SU-DHL-6 (cell line): ENCODE data around the gene SLC9A7.

Source experiments
- H2AFZ ChIP-seq: fragments of 200-600 bp; sonication (generic); 2 replicates; pipeline ENCODE4 v1.6.1; 2014; ENCODE audit warnings: low read depth, mild to moderate bottlenecking, moderate library complexity, mixed read lengths, antibody characterized with exemption, low read length; ENCODE audit not compliant: severe bottlenecking
- H3F3A ChIP-seq: fragments of 200-600 bp; shearing (Covaris generic); 2 replicates; pipeline ENCODE4 v1.6.0; 2016; ENCODE audit warnings: antibody characterized with exemption, mild to moderate bottlenecking; ENCODE audit not compliant: insufficient read depth
- H3K27ac ChIP-seq: fragments of 200-600 bp; sonication (generic); 2 replicates; pipeline ENCODE4 v1.5.1; 2016; ENCODE audit warnings: low read depth, mild to moderate bottlenecking, low read length, moderate library complexity, mixed read lengths
- H3K27me3 ChIP-seq: fragments of 200-600 bp; sonication (generic), shearing (Covaris generic); 2 replicates; pipeline ENCODE4 v1.6.0; 2014; ENCODE audit warnings: mild to moderate bottlenecking, low read length
- H3K36me3 ChIP-seq: fragments of 200-600 bp; sonication (generic); 2 replicates; pipeline ENCODE4 v1.6.1; 2014; ENCODE audit warnings: mild to moderate bottlenecking, low read length, mixed read lengths
- H3K4me2 ChIP-seq: fragments of 300-600, 200-600 bp; shearing (Covaris generic), sonication (generic); 2 replicates; pipeline ENCODE4 v1.6.0; 2014; ENCODE audit warnings: low read length, low read depth, mild to moderate bottlenecking; ENCODE audit not compliant: poor library complexity, severe bottlenecking
- H3K4me3 ChIP-seq: fragments of 200-600 bp; sonication (generic); 2 replicates; pipeline ENCODE4 v1.5.1; 2014; ENCODE audit warnings: antibody characterized with exemption, low read length, mild to moderate bottlenecking, mixed read lengths; ENCODE audit not compliant: insufficient read depth, poor library complexity, severe bottlenecking
- H3K79me2 ChIP-seq: fragments of 200-600 bp; sonication (generic); 2 replicates; pipeline ENCODE4 v1.6.1; 2014; ENCODE audit warnings: mild to moderate bottlenecking, low read length, moderate library complexity; ENCODE audit not compliant: insufficient read depth
- H3K9ac ChIP-seq: fragments of 200-600 bp; sonication (generic); 2 replicates; pipeline ENCODE4 v1.7.0; 2014; ENCODE audit warnings: mild to moderate bottlenecking, low read length
- H3K9me2 ChIP-seq: fragments of 200-600 bp; sonication (generic); replicated peaks from 2 replicates; pipeline ENCODE4 v1.6.1; 2014; ENCODE audit warnings: low read length; ENCODE audit not compliant: insufficient read depth
- H3K9me3 ChIP-seq: fragments of 200-600 bp; sonication (generic); 2 replicates; pipeline ENCODE4 v1.6.1; 2014; ENCODE audit warnings: low read length, mixed read lengths; ENCODE audit not compliant: insufficient read depth
- H4K20me1 ChIP-seq: fragments of 200-600 bp; sonication (generic); 2 replicates; pipeline ENCODE4 v1.6.1; 2014; ENCODE audit warnings: low read depth, mild to moderate bottlenecking, antibody characterized with exemption, low read length, moderate library complexity, mixed read lengths
- EZH2phosphoT487 ChIP-seq: fragments of 200-600 bp; sonication (generic), shearing (Covaris generic); conservative IDR thresholded peaks from 2 replicates; pipeline ENCODE4 v1.6.1; 2018; ENCODE audit warnings: mild to moderate bottlenecking, antibody characterized with exemption, low read length, moderate library complexity, mixed read lengths
- TF ChIP-seq, protein P1 (sequence below): fragments of 200-600 bp; sonication (generic); IDR thresholded peaks from one replicate; pipeline ENCODE4 v1.5.1; 2017; ENCODE audit warnings: antibody characterized with exemption, mild to moderate bottlenecking, low read length, moderate library complexity; ENCODE audit not compliant: insufficient read depth, poor library complexity, severe bottlenecking

SLC9A7 gene

DNA sequence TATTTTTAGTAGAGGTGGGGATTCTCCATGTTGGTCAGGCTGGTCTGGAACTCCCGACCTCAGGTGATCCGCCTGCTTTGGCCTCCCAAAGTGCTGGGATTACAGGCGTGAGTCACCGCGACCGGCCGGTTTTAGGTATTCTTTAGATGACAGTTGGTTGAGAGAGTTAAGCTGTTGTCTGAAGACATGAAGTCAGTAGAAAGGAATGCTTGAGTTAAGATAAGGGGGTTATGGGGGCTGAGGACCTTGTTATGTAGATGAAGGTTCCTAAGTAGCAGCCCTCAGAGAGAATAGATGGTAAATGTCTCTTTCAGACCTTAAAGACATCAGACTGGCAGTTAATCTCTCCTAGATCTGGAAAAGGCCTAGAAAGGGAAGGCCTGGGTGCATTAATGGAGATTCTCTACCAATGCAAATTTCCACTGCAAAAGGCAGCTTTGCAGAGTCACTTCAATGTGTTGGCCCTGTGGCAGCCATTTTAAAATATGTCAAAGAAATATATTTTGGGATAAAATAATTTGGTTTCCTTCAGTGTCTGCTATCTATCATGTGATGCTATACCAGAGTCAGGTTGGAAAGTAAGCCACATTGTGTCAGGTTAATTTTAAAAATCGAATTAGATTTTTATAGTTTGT lies 207.3 kb downstream of the SLC9A7 start:
- H4K20me1 ChIP-seq: no peaks in the 10 kb centered on the region
- H3F3A ChIP-seq: no peaks in the 10 kb centered on the region
- no peaks in the 10 kb centered on the region for H3K9me3 ChIP-seq
- H3K79me2 ChIP-seq: peaks cover 7% of the 10 kb centered on the region
- no peaks in the 10 kb centered on the region for H3K36me3 ChIP-seq
- H3K27me3 ChIP-seq: no peaks in the 10 kb centered on the region
- no peak overlapping the region for H2AFZ ChIP-seq
- no peak overlapping the region for H3K9ac ChIP-seq
- no peak for TF ChIP-seq EZH2phosphoT487
- TF ChIP-seq, protein P1, sequence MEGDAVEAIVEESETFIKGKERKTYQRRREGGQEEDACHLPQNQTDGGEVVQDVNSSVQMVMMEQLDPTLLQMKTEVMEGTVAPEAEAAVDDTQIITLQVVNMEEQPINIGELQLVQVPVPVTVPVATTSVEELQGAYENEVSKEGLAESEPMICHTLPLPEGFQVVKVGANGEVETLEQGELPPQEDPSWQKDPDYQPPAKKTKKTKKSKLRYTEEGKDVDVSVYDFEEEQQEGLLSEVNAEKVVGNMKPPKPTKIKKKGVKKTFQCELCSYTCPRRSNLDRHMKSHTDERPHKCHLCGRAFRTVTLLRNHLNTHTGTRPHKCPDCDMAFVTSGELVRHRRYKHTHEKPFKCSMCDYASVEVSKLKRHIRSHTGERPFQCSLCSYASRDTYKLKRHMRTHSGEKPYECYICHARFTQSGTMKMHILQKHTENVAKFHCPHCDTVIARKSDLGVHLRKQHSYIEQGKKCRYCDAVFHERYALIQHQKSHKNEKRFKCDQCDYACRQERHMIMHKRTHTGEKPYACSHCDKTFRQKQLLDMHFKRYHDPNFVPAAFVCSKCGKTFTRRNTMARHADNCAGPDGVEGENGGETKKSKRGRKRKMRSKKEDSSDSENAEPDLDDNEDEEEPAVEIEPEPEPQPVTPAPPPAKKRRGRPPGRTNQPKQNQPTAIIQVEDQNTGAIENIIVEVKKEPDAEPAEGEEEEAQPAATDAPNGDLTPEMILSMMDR: no peak
- no peak overlapping the region for H3K27ac ChIP-seq
- H3K4me2 ChIP-seq: no peak overlapping the region
- no peak overlapping the region for H3K4me3 ChIP-seq
- H3K9me2 ChIP-seq: no peaks in the 10 kb centered on the region

DNA sequence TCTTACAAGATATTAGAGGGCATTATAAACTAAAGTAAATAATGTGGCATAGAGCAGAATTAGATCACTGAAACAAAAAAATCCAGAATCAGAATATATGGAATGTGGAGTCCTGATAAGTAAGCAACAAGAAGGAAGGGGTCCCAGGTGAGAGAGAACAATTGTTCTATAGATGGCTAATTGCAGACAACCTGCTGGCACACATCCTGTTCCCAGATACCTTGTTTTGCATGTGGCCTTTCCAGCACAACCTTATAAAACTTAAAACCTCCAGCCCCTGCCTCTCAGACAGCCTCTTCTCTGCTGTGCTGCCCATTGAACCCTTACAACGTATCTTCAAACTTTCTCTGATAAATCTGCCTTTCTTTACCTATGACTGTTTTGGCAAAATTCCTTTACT lies 209.0 kb downstream of the SLC9A7 start:
- Histone ChIP-seq H3K27me3 (no peaks in the 10 kb centered on the region), H3K4me3 (no peak overlapping the region), H2AFZ (no peak overlapping the region), H3K79me2 (peaks cover 18% of the 10 kb centered on the region), H3F3A (no peaks in the 10 kb centered on the region), H3K27ac (no peak overlapping the region), H3K9me2 (no peaks in the 10 kb centered on the region), H3K9me3 (no peaks in the 10 kb centered on the region), H3K36me3 (no peaks in the 10 kb centered on the region), H3K9ac (no peak overlapping the region), H4K20me1 (no peaks in the 10 kb centered on the region), H3K4me2 (no peak overlapping the region)
- TF ChIP-seq, protein P1: no peak
- no peak for TF ChIP-seq EZH2phosphoT487
